Heart left ventricle (tissue), 16 donors: ENCODE data around the gene AGPAT4. TPM values are rescaled to one million over a fixed set of nuclear protein-coding genes. Genes with fewer than 3 reads are reported as not detected.
"Not testable (repeated sequence)": the region's sequence is repeated elsewhere in the genome, so short reads cannot be mapped to it uniquely, and the experiment has no call there.

ENCODE experiments used
- ATAC-seq, 4 donors: fragments of 200-7000 bp; cut with Tn5 transposase; one replicate each; pipeline ENCODE4 v1.9.1; 2020 to 2022; ENCODE audit warnings: moderate library complexity in 4 of 4, mild to moderate bottlenecking in 3 of 4, moderate number of reproducible peaks in 1 of 4
- DNase-seq, 5 donors: peaks; one replicate each; pipeline ENCODE4 v3.0.0-alpha.2; 2020
- H3K27ac ChIP-seq, 12 donors: fragments of 200-600 bp; sonication (generic) in 4 of 12; one replicate each; pipeline versions ENCODE4 v1.5.0 to v1.8.0; 2016 to 2022; ENCODE audit warnings: mild to moderate bottlenecking in 2 of 12
- H3K27me3 ChIP-seq, 9 donors: fragments of 200-600 bp; sonication (generic) in 2 of 9; one replicate each; pipeline versions ENCODE4 v1.5.1 to v1.8.0; 2016 to 2022; ENCODE audit warnings: mild to moderate bottlenecking in 3 of 9
- H3K36me3 ChIP-seq, 9 donors: fragments of 200-600 bp; sonication (generic) in 2 of 9; one replicate each; pipeline versions ENCODE4 v1.5.0 to v1.8.0; 2018 to 2022; ENCODE audit warnings: mild to moderate bottlenecking in 2 of 9
- H3K4me1 ChIP-seq, 12 donors: fragments of 200-600 bp; sonication (generic) in 4 of 12; one replicate each; pipeline versions ENCODE4 v1.5.0 to v1.8.0; 2016 to 2022; ENCODE audit warnings: mild to moderate bottlenecking in 3 of 12
- H3K4me3 ChIP-seq, 12 donors: fragments of 200-600 bp; sonication (generic) in 4 of 12; one replicate each; pipeline versions ENCODE4 v1.5.0 to v1.8.0; 2017 to 2022; ENCODE audit warnings: mild to moderate bottlenecking in 9 of 12, moderate library complexity in 4 of 12
- H3K9me3 ChIP-seq, 12 donors: fragments of 200-600 bp; sonication (generic) in 4 of 12; one replicate each; pipeline versions ENCODE4 v1.5.0 to v1.8.0; 2016 to 2022; ENCODE audit warnings: mild to moderate bottlenecking in 1 of 12
- POLR2A ChIP-seq, 2 donors: fragments of 450-650 bp; IDR thresholded peaks; one replicate each; pipeline ENCODE4 v1.6.1; 2017; ENCODE audit warnings: antibody characterized with exemption in 2 of 2, mild to moderate bottlenecking in 2 of 2, moderate library complexity in 2 of 2
- WGBS, 4 donors: extraction: QIAGEN DNeasy Blood & Tissue Kit in 2 of 4; methylation state at CpG; one replicate each; pipeline versions ENCODE4 v1.1.5 to v1.1.7; 2013 to 2018; 5-methylcytosine and 5-hydroxymethylcytosine counted together
- intact Hi-C, 10 donors: fragments of 100-400 bp; cut with DNase I; formaldehyde crosslinking; loops; one replicate each; pipeline versions ENCODE4 v1.11.1 to v1.14.2; 2022
- polyA plus RNA-seq, 2 donors: library from polyadenylated mRNA; stranded (reverse); fragments of 200-250 nt; gene quantifications; one replicate each; pipeline ENCODE4 v1.2.3, GENCODE V29; 2013
- total RNA-seq, 9 donors: library from RNA; depleted of rRNA in 2 of 9; stranded (reverse); fragments of >200 nt in 2 of 9; fragmentation: NEBNext Ultra II Directional in 3 of 9; extraction: Animal tissue kit (Norgen Biotek cat#: 25700) in 3 of 9; gene quantifications; one replicate each; pipeline versions ENCODE4 v1.1.0 to v1.2.4, GENCODE V29; 2016 to 2023
- TF ChIP-seq, protein P1 (sequence below), 12 donors: fragments of 200-600 bp; sonication (generic) in 4 of 12; IDR thresholded peaks; one replicate each; pipeline versions ENCODE4 v1.5.0 to v1.8.0; 2018 to 2022; ENCODE audit warnings: antibody characterized with exemption in 12 of 12, mild to moderate bottlenecking in 5 of 12
- donor health status: ischemic (EF 13 %, LVEDD 7.1; RV severe dilation, severe dysfunction).
- donor health status: healthy with polysubstance abuse.
- donor health status: DM: no; HTN: yes; CAD: no.
- donor health status: DM: no; HTN: no; CAD: no.
- donor health status: ischemic (EF 25% LVEDD 6.9; RV normal size, moderate dysfunction).
- donor health status: ischemic (EF 25% LVEDD 5.7; RV mildly dilated, moderate dysfunction).
- donor health status: healthy.
- donor health status: DM: yes; HTN: yes; CAD: no.
- donor health status: ischemic (EF 35%, LVEDD 5.7; RV mildly dilated, moderate dysfunction).
- donor health status: nonischemic (EF 11% LVEDD 7.7; RV severe dilation, severe dysfunction).
- donor health status: DM: yes; HTN: yes; CAD: no.
- donor health status: PGD.
- donor health status: ischemic (EF 29% LVEDD 5.4; RV normal size, mild dysfunction).
- donor health status: nonischemic (EF 23%, LVEDD 6.1; RV moderate dilation, normal function).

AGPAT4 gene
- total and polyA plus RNA-seq, 11 donors: 0.83 to 5.0 (median 1.8) TPM

DNA sequence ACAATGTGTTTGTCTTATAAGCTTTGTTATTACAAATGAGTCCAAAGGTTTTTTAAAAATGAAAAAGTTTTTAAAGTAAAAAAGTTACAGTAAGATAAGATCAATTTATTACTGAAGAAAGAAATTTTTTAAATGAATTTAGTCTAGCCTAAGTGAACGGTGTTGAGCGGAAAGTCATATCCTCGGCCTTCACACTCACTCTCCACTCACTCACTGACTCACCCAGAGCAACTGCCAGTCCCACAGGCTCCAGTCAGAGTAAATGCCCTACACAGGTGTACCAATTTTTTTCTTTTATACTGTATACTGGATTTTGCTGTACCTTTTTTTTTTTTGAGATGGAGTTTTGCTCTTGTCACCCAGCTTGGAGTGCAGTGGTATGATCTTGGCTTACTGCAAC, 42.7 kb upstream of the AGPAT4 start:
- ATAC-seq: no peak
- WGBS, 4 donors: 92 to 96% (median 93%) methylated on average over 3 of the region's 3 CpGs

DNA sequence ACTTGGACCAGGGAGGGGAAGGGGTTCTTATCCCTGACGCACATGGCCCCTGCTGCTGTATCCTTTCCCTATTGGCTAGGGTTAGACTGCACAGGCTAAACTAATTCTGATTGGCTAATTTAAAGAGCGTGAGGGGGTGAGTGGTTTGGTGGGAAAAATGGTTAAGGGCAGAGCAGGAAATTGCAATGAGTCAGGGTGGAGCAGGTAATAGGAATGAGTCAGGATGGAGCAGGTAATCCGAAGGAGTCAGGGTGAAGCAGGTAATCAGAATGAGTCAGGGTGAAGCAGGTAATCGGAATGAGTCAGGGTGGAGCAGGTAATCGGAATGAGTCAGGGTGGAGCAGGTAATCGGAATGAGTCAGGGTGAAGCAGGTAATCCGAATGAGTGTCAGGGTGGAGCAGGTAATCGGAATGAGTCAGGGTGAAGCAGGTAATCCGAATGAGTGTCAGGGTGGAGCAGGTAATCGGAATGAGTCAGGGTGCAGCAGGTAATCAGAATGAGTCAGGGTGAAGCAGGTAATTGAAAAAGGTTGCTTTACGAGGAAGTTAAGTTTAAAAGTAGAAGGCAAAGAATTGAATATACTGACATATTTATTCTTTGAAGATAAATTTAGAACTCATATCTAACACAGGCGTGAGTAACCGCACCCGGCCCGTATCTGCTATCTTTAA, 41.5 kb upstream of the AGPAT4 start:
- WGBS, 4 donors: 75 to 87% (median 80%) methylated on average over 15 of the region's 15 CpGs
- DNase-seq: not testable (repeated sequence)

More for the DNA sequence above, 42.7 kb upstream of the AGPAT4 start:
- Histone ChIP-seq H3K27ac (no peak overlapping the region), H3K36me3 (no peaks in the 10 kb centered on the region), H3K9me3 (peaks cover 0 to 6% (median 0%) of the 10 kb centered on the region in 12 donors), H3K4me1 (no peaks in the 10 kb centered on the region), H3K4me3 (no peak overlapping the region), H3K27me3 (no peaks in the 10 kb centered on the region)
- no peak for DNase-seq
- intact Hi-C loops: no loop called here
- TF ChIP-seq, protein P1, sequence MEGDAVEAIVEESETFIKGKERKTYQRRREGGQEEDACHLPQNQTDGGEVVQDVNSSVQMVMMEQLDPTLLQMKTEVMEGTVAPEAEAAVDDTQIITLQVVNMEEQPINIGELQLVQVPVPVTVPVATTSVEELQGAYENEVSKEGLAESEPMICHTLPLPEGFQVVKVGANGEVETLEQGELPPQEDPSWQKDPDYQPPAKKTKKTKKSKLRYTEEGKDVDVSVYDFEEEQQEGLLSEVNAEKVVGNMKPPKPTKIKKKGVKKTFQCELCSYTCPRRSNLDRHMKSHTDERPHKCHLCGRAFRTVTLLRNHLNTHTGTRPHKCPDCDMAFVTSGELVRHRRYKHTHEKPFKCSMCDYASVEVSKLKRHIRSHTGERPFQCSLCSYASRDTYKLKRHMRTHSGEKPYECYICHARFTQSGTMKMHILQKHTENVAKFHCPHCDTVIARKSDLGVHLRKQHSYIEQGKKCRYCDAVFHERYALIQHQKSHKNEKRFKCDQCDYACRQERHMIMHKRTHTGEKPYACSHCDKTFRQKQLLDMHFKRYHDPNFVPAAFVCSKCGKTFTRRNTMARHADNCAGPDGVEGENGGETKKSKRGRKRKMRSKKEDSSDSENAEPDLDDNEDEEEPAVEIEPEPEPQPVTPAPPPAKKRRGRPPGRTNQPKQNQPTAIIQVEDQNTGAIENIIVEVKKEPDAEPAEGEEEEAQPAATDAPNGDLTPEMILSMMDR (IDR thresholded peaks at IDR 0.05): no peak
- TF ChIP-seq POLR2A (IDR thresholded peaks at IDR 0.05): no peak

DNA sequence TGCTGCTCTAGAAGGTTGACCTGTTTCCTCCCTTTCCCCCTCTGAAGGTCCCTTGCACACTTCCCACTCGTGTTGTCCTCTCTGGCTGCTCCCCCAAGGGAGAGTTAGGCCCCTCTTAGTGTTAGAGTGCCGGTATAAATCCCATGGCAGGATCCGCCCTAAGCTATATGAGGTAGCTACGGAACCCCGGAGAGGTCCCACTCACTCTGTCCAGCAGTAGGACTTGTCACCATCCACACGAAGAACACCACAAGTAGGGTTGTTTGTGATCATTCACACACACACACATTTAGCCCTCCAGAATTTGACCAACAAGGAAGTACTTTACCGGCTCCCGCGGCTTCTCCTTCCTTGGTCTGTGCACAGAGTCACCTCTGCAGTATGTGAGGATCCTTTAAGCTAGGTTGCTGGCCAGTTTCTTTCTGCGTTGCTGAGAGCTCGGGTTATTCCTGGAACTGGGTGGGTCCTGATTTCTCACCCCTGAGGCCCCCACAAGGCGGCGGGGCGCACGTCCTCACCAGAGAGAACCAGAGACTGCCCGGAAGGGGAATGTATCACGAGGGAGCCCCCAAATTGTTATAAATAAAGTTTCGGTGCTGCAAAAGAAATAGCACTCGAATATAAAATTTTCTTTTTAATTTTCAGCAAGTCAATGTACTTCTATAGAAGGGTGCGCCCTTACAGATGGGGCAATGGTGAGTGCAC, 40.8 kb upstream of the AGPAT4 start:
- H3K9me3 ChIP-seq, ATAC-seq, H3K4me3 ChIP-seq, H3K27me3 ChIP-seq, H3K27ac ChIP-seq, intact Hi-C loops, H3K36me3 ChIP-seq, H3K4me1 ChIP-seq, DNase-seq: not testable (repeated sequence)
- 87 to 94% (median 89%) methylated on average over 20 of the region's 20 CpGs for WGBS, 4 donors

More for the DNA sequence above, 41.5 kb upstream of the AGPAT4 start:
- ATAC-seq, H3K4me1 ChIP-seq, H3K9me3 ChIP-seq, H3K4me3 ChIP-seq, H3K27me3 ChIP-seq, intact Hi-C loops, H3K27ac ChIP-seq, H3K36me3 ChIP-seq: not testable (repeated sequence)

DNA sequence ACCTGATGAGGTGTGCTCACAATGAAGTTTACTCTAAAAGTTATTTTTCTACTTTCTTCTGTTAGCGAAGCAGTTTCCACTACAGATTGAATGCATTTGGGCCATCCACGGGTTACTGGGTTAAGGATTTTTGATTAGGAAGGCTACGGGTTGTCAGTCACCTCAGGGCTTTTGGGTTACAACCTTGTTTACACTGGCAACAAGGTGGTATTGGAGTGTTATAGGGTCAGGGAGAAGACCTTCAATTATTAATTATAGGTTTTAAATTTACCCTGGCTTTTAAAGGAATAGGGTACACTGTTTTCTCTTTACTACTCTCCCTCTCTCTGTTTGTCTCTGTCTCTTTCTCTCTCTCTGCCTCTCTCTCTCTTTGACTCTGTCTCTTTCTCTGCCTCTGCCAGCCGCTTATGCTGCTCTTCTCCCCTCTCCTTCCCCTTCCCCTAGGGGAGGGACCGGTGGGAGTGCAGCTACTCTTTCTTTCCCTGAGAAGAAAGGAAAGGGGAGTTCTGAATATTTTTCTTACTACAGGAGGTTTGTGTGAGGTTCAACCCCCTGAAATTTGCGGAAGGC, 40.2 kb upstream of the AGPAT4 start:
- Histone ChIP-seq H3K4me3 (no peak overlapping the region), H3K27me3 (no peaks in the 10 kb centered on the region), H3K9me3 (peaks cover 0 to 6% (median 0%) of the 10 kb centered on the region in 12 donors), H3K27ac (no peak overlapping the region), H3K4me1 (no peaks in the 10 kb centered on the region), H3K36me3 (no peaks in the 10 kb centered on the region)
- 89 to 92% (median 91%) methylated on average over 6 of the region's 6 CpGs for WGBS, 4 donors
- DNase-seq (no peak), ATAC-seq (no peak)
- intact Hi-C loops: no loop called here
- TF ChIP-seq, protein P1 (IDR thresholded peaks at IDR 0.05): no peak
- no peak for TF ChIP-seq POLR2A (IDR thresholded peaks at IDR 0.05)

DNA sequence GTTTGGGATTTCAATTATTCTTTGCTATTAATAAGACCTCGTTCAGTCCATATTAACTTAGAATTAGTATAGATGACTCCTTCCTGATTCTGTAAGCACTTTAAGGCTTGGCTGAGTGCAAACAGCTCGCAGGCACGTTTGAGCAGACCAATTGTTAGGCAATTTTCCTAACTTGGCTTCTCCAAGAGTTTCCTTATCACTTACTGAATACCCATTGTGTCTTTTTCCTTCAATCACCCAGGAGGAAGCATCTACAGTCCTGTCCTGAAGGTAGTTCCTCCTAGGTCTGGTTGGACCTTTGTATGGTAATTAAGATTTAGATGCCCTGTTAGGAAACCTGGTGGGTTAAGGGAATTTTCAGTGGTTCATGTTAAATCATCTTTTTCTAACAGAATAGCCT, 39.6 kb upstream of the AGPAT4 start:
- H3K9me3 ChIP-seq, intact Hi-C loops, H3K36me3 ChIP-seq, DNase-seq, ATAC-seq, H3K4me1 ChIP-seq, H3K4me3 ChIP-seq, H3K27ac ChIP-seq, H3K27me3 ChIP-seq: not testable (repeated sequence)
- 62 to 72% (median 63%) methylated on average over 3 of the region's 3 CpGs for WGBS, 4 donors

DNA sequence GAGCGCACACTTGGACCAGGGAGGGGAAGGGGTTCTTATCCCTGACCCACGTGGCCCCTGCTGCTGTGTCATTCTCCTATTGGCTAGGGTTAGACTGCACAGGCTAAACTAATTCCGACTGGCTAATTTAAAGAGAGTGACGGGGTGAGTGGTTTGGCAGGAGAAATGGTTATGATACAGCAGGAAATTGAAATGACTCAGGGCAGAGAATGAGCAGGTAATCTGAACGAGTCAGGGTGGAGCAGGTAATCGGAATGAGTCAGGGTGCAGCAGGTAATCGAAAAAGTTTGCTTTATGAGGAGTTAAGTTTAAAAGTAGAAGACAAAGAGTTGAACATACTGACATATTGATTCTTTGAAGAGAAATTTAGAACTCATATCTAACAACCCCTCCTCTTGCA, 35.9 kb upstream of the AGPAT4 start:
- not testable (repeated sequence) for ATAC-seq
- whole genome bisulfite sequencing, 4 donors: 88 to 89% (median 88%) methylated on average over 7 of the region's 7 CpGs

More for the DNA sequence above, 35.9 kb upstream of the AGPAT4 start:
- H3K4me1 ChIP-seq, intact Hi-C loops, H3K4me3 ChIP-seq, H3K27ac ChIP-seq, H3K36me3 ChIP-seq, H3K27me3 ChIP-seq, DNase-seq, H3K9me3 ChIP-seq: not testable (repeated sequence)
